Left ventricle myocardium superior (tissue), 1 donor: ENCODE results near the gene CCDC127. TPM values are rescaled to one million over a fixed set of nuclear protein-coding genes. Genes with fewer than 3 reads are reported as not detected.
"Not testable (repeated sequence)": the region's sequence is repeated elsewhere in the genome, so short reads cannot be mapped to it uniquely, and the experiment has no call there.

Experiments used
- ATAC-seq: fragments of 200-7000 bp; cut with Tn5 transposase; one replicate; pipeline ENCODE4 v1.9.1; 2020; ENCODE audit warnings: mild to moderate bottlenecking, moderate library complexity
- DNase-seq: peaks from one replicate; pipeline ENCODE4 v3.0.0-alpha.2; 2020
- intact Hi-C: fragments of 100-400 bp; cut with micrococcal nuclease; formaldehyde crosslinking; loops from one replicate; pipeline ENCODE4 v1.11.0; 2022
- total RNA-seq: library from RNA; stranded (reverse); fragmentation: NEBNext Ultra II Directional; extraction: Animal tissue kit (Norgen Biotek cat#: 25700); gene quantifications from one replicate; pipeline ENCODE4 v1.2.1, GENCODE V29; 2021
- donor health status: DM: no; HTN: yes; CAD: no; lungs with severe emphysema.

Gene CCDC127
- total RNA-seq, 1 donor from 2014 or later: 7.7 TPM

GRCh38 chr5:164783-165182, 53.2 kb downstream of the CCDC127 start:
- DNase-seq, intact Hi-C loops, ATAC-seq: not testable (repeated sequence)

- DNase-seq (no peak), ATAC-seq (no peak)
- intact Hi-C loops: no loop called here
Measured at GRCh38 chr5:164244-164643, 53.7 kb downstream of the CCDC127 start.

- ATAC-seq (no peak), DNase-seq (no peak)
- intact Hi-C loops: no loop called here
Measured at GRCh38 chr5:163841-164240, 54.1 kb downstream of the CCDC127 start.

- intact Hi-C loops: no loop called here
- no peak for ATAC-seq
- no peak for DNase-seq
Measured at GRCh38 chr5:163338-163620, 54.7 kb downstream of the CCDC127 start.

- ATAC-seq: no peak
- no peak for DNase-seq
- intact Hi-C loops: no loop called here
Measured at GRCh38 chr5:162565-163337, 55.2 kb downstream of the CCDC127 start.

GRCh38 chr5:162190-162564, 55.8 kb downstream of the CCDC127 start:
- no peak for DNase-seq
- no peak for ATAC-seq
- intact Hi-C loops: no loop called here

- DNase-seq: no peak
- intact Hi-C loops: no loop called here
- ATAC-seq: no peak
Measured at GRCh38 chr5:161803-162110, 56.2 kb downstream of the CCDC127 start.

- ATAC-seq: no peak
- intact Hi-C loops: no loop called here
- DNase-seq: no peak
Measured at GRCh38 chr5:160921-161802, 56.8 kb downstream of the CCDC127 start.

GRCh38 chr5:160173-160510, 57.8 kb downstream of the CCDC127 start:
- intact Hi-C loops: no loop called here

GRCh38 chr5:159448-160172, 58.3 kb downstream of the CCDC127 start:
- no peak for DNase-seq
- intact Hi-C loops: no loop called here
- no peak for ATAC-seq

More at GRCh38 chr5:160173-160510, 57.8 kb downstream of the CCDC127 start:
- ATAC-seq (no peak), DNase-seq (no peak)

- intact Hi-C loops: no loop called here
- ATAC-seq (no peak), DNase-seq (no peak)
Measured at GRCh38 chr5:158807-159447, 59.0 kb downstream of the CCDC127 start.

GRCh38 chr5:157801-158200, 60.2 kb downstream of the CCDC127 start:
- DNase-seq (no peak), ATAC-seq (no peak)
- intact Hi-C loops: no loop called here

- DNase-seq (no peak), ATAC-seq (no peak)
- intact Hi-C loops: no loop called here
Measured at GRCh38 chr5:157126-157715, 60.7 kb downstream of the CCDC127 start.

GRCh38 chr5:156411-157072, 61.4 kb downstream of the CCDC127 start:
- intact Hi-C loops: no loop called here
- DNase-seq (no peak), ATAC-seq (no peak)

- intact Hi-C loops: no loop called here
- DNase-seq (no peak), ATAC-seq (no peak)
Measured at GRCh38 chr5:155651-156410, 62.1 kb downstream of the CCDC127 start.

- intact Hi-C loops: no loop called here
- DNase-seq (no peak), ATAC-seq (no peak)
Measured at GRCh38 chr5:154826-155225, 63.1 kb downstream of the CCDC127 start.

GRCh38 chr5:154236-154635, 63.7 kb downstream of the CCDC127 start:
- intact Hi-C loops: no loop called here

GRCh38 chr5:153256-153655, 64.7 kb downstream of the CCDC127 start:
- DNase-seq: no peak
- intact Hi-C loops: no loop called here
- no peak for ATAC-seq

More at GRCh38 chr5:154236-154635, 63.7 kb downstream of the CCDC127 start:
- no peak for DNase-seq
- ATAC-seq: no peak
